GM12878 (cell line): ENCODE data around the gene OR10H3. TPM values are rescaled to one million over a fixed set of nuclear protein-coding genes. Genes with fewer than 3 reads are reported as not detected.

Experiments used
- polyA plus RNA-seq, 11 experiments: library from polyadenylated mRNA; depleted of rRNA in 4 of 11; unstranded in 6 of 11; stranded (reverse) in 5 of 11; fragments of >200 nt; fragmentation: Nextera tagmentation in 4 of 11; fragmentation: Illumina TruSeq in 1 of 11; extraction: Ambion mirVana in 4 of 11; extraction: Trizol in 1 of 11; gene quantifications; 1 replicate in 1 of 11; 2 replicates in 10 of 11; pipeline versions ENCODE4 v1.2.1 to v1.2.3, GENCODE V29; 2011 to 2016; ENCODE audit warnings: inconsistent platforms in 2 of 11, missing spikeins in 2 of 11, low read depth in 1 of 11
- total RNA-seq, 4 experiments: library from RNA; depleted of rRNA in 3 of 4; stranded (reverse); fragments of >200 nt in 3 of 4; fragmentation: Illumina TruSeq in 1 of 4; extraction: Trizol in 1 of 4; gene quantifications; 2 replicates each; pipeline versions ENCODE4 v1.2.1 to v1.2.3, GENCODE V29; 2013 to 2021

Gene OR10H3
- total and polyA plus RNA-seq, 10 of the 15 experiments (the other 5 are each of a cell fraction or from before 2014, with no cell fraction given) = not detected

Other genes starting within 250 kb of the OR10H3 start
Only the 7 nearest of the 10 such genes appear.
- not detected in 2 replicates for gene CYP4F8, start 122.8 kb upstream of the OR10H3 start, total RNA-seq (2014; rRNA removed)
- not detected in 2 replicates for gene CYP4F8, start 122.8 kb upstream of the OR10H3 start, total RNA-seq (2014; rRNA removed; fragmentation: Illumina TruSeq; extraction: Trizol)
- not detected in 2 replicates for gene CYP4F8, start 122.8 kb upstream of the OR10H3 start, total RNA-seq (2021)
- gene CYP4F8, start 122.8 kb upstream of the OR10H3 start, polyA plus RNA-seq (2011; rRNA removed) = not detected in 2 replicates
- gene CYP4F8, start 122.8 kb upstream of the OR10H3 start, polyA plus RNA-seq (2014; fragmentation: Illumina TruSeq; extraction: Trizol) = not detected in 2 replicates
- gene CYP4F8, start 122.8 kb upstream of the OR10H3 start, polyA plus RNA-seq (2014; fragmentation: Nextera tagmentation; extraction: Ambion mirVana) = not detected
- not detected in 2 replicates for gene CYP4F8, start 122.8 kb upstream of the OR10H3 start, polyA plus RNA-seq (2014; rRNA removed)
- gene CYP4F8, start 122.8 kb upstream of the OR10H3 start, polyA plus RNA-seq (2016; fragmentation: Nextera tagmentation; extraction: Ambion mirVana) = not detected
- gene CYP4F3, start 97.1 kb upstream of the OR10H3 start, total RNA-seq (2014; rRNA removed) = 1.6 and 1.7 TPM in 2 replicates
- gene CYP4F3, start 97.1 kb upstream of the OR10H3 start, total RNA-seq (2014; rRNA removed; fragmentation: Illumina TruSeq; extraction: Trizol) = 0.89 and 1.2 TPM in 2 replicates
- gene CYP4F3, start 97.1 kb upstream of the OR10H3 start, total RNA-seq (2021) = 2.4 and 2.9 TPM in 2 replicates
- 4.4 and 4.7 TPM in 2 replicates for gene CYP4F3, start 97.1 kb upstream of the OR10H3 start, polyA plus RNA-seq (2011; rRNA removed)
- 1.1 and 1.5 TPM in 2 replicates for gene CYP4F3, start 97.1 kb upstream of the OR10H3 start, polyA plus RNA-seq (2014; fragmentation: Illumina TruSeq; extraction: Trizol)
- gene CYP4F3, start 97.1 kb upstream of the OR10H3 start, polyA plus RNA-seq (2014; fragmentation: Nextera tagmentation; extraction: Ambion mirVana) = under 1 TPM; 0.08 to 0.40 TPM
- 3.3 and 3.4 TPM in 2 replicates for gene CYP4F3, start 97.1 kb upstream of the OR10H3 start, polyA plus RNA-seq (2014; rRNA removed)
- 1 to 10 TPM; 1.2 TPM for gene CYP4F3, start 97.1 kb upstream of the OR10H3 start, polyA plus RNA-seq (2016; fragmentation: Nextera tagmentation; extraction: Ambion mirVana)
- gene CYP4F12, start 64.9 kb upstream of the OR10H3 start, total RNA-seq (2014; rRNA removed) = not detected in 2 replicates
- gene CYP4F12, start 64.9 kb upstream of the OR10H3 start, total RNA-seq (2014; rRNA removed; fragmentation: Illumina TruSeq; extraction: Trizol) = not detected in 2 replicates
- not detected in 2 replicates for gene CYP4F12, start 64.9 kb upstream of the OR10H3 start, total RNA-seq (2021)
- gene CYP4F12, start 64.9 kb upstream of the OR10H3 start, polyA plus RNA-seq (2011; rRNA removed) = 0.20 TPM in 2 replicates
- not detected in 2 replicates for gene CYP4F12, start 64.9 kb upstream of the OR10H3 start, polyA plus RNA-seq (2014; fragmentation: Illumina TruSeq; extraction: Trizol)
- not detected for gene CYP4F12, start 64.9 kb upstream of the OR10H3 start, polyA plus RNA-seq (2014; fragmentation: Nextera tagmentation; extraction: Ambion mirVana)
- gene CYP4F12, start 64.9 kb upstream of the OR10H3 start, polyA plus RNA-seq (2014; rRNA removed) = 0.12 TPM in 1 of 2 replicates, not detected in the other
- not detected for gene CYP4F12, start 64.9 kb upstream of the OR10H3 start, polyA plus RNA-seq (2016; fragmentation: Nextera tagmentation; extraction: Ambion mirVana)
- gene OR10H2, start 10.0 kb upstream of the OR10H3 start, total RNA-seq (2014; rRNA removed) = not detected in 2 replicates
- gene OR10H2, start 10.0 kb upstream of the OR10H3 start, total RNA-seq (2014; rRNA removed; fragmentation: Illumina TruSeq; extraction: Trizol) = not detected in 2 replicates
- gene OR10H2, start 10.0 kb upstream of the OR10H3 start, total RNA-seq (2021) = not detected in 2 replicates
- gene OR10H2, start 10.0 kb upstream of the OR10H3 start, polyA plus RNA-seq (2011; rRNA removed) = not detected in 2 replicates
- not detected in 2 replicates for gene OR10H2, start 10.0 kb upstream of the OR10H3 start, polyA plus RNA-seq (2014; fragmentation: Illumina TruSeq; extraction: Trizol)
- gene OR10H2, start 10.0 kb upstream of the OR10H3 start, polyA plus RNA-seq (2014; fragmentation: Nextera tagmentation; extraction: Ambion mirVana) = not detected
- not detected in 2 replicates for gene OR10H2, start 10.0 kb upstream of the OR10H3 start, polyA plus RNA-seq (2014; rRNA removed)
- not detected for gene OR10H2, start 10.0 kb upstream of the OR10H3 start, polyA plus RNA-seq (2016; fragmentation: Nextera tagmentation; extraction: Ambion mirVana)
- not detected in 2 replicates for gene OR10H5, start 49.7 kb downstream of the OR10H3 start, total RNA-seq (2014; rRNA removed)
- not detected in 2 replicates for gene OR10H5, start 49.7 kb downstream of the OR10H3 start, total RNA-seq (2014; rRNA removed; fragmentation: Illumina TruSeq; extraction: Trizol)
- gene OR10H5, start 49.7 kb downstream of the OR10H3 start, total RNA-seq (2021) = not detected in 2 replicates
- not detected in 2 replicates for gene OR10H5, start 49.7 kb downstream of the OR10H3 start, polyA plus RNA-seq (2011; rRNA removed)
- not detected in 2 replicates for gene OR10H5, start 49.7 kb downstream of the OR10H3 start, polyA plus RNA-seq (2014; fragmentation: Illumina TruSeq; extraction: Trizol)
- not detected for gene OR10H5, start 49.7 kb downstream of the OR10H3 start, polyA plus RNA-seq (2014; fragmentation: Nextera tagmentation; extraction: Ambion mirVana)
- not detected in 2 replicates for gene OR10H5, start 49.7 kb downstream of the OR10H3 start, polyA plus RNA-seq (2014; rRNA removed)
- gene OR10H5, start 49.7 kb downstream of the OR10H3 start, polyA plus RNA-seq (2016; fragmentation: Nextera tagmentation; extraction: Ambion mirVana) = not detected
- gene OR10H1, start 77.7 kb downstream of the OR10H3 start, total RNA-seq (2014; rRNA removed) = not detected in 2 replicates
- gene OR10H1, start 77.7 kb downstream of the OR10H3 start, total RNA-seq (2014; rRNA removed; fragmentation: Illumina TruSeq; extraction: Trizol) = not detected in 2 replicates
- gene OR10H1, start 77.7 kb downstream of the OR10H3 start, total RNA-seq (2021) = not detected in 2 replicates
- not detected in 2 replicates for gene OR10H1, start 77.7 kb downstream of the OR10H3 start, polyA plus RNA-seq (2011; rRNA removed)
- not detected in 2 replicates for gene OR10H1, start 77.7 kb downstream of the OR10H3 start, polyA plus RNA-seq (2014; fragmentation: Illumina TruSeq; extraction: Trizol)
- not detected for gene OR10H1, start 77.7 kb downstream of the OR10H3 start, polyA plus RNA-seq (2014; fragmentation: Nextera tagmentation; extraction: Ambion mirVana)
- not detected in 2 replicates for gene OR10H1, start 77.7 kb downstream of the OR10H3 start, polyA plus RNA-seq (2014; rRNA removed)
- gene OR10H1, start 77.7 kb downstream of the OR10H3 start, polyA plus RNA-seq (2016; fragmentation: Nextera tagmentation; extraction: Ambion mirVana) = not detected
- gene CYP4F2, start 160.1 kb downstream of the OR10H3 start, total RNA-seq (2014; rRNA removed) = 0.62 and 0.76 TPM in 2 replicates
- gene CYP4F2, start 160.1 kb downstream of the OR10H3 start, total RNA-seq (2014; rRNA removed; fragmentation: Illumina TruSeq; extraction: Trizol) = 0.22 and 0.32 TPM in 2 replicates
- 1.1 and 1.6 TPM in 2 replicates for gene CYP4F2, start 160.1 kb downstream of the OR10H3 start, total RNA-seq (2021)
- gene CYP4F2, start 160.1 kb downstream of the OR10H3 start, polyA plus RNA-seq (2011; rRNA removed) = 0.46 and 0.64 TPM in 2 replicates
- 0.54 and 2.4 TPM in 2 replicates for gene CYP4F2, start 160.1 kb downstream of the OR10H3 start, polyA plus RNA-seq (2014; fragmentation: Illumina TruSeq; extraction: Trizol)
- gene CYP4F2, start 160.1 kb downstream of the OR10H3 start, polyA plus RNA-seq (2014; fragmentation: Nextera tagmentation; extraction: Ambion mirVana) = under 1 TPM; 0.08 to 0.24 TPM
- gene CYP4F2, start 160.1 kb downstream of the OR10H3 start, polyA plus RNA-seq (2014; rRNA removed) = 1.9 and 3.5 TPM in 2 replicates
- under 1 TPM; 0.82 to 0.99 TPM for gene CYP4F2, start 160.1 kb downstream of the OR10H3 start, polyA plus RNA-seq (2016; fragmentation: Nextera tagmentation; extraction: Ambion mirVana)